ENCODE measurements around the gene COMP.

The COMP gene

DNA sequence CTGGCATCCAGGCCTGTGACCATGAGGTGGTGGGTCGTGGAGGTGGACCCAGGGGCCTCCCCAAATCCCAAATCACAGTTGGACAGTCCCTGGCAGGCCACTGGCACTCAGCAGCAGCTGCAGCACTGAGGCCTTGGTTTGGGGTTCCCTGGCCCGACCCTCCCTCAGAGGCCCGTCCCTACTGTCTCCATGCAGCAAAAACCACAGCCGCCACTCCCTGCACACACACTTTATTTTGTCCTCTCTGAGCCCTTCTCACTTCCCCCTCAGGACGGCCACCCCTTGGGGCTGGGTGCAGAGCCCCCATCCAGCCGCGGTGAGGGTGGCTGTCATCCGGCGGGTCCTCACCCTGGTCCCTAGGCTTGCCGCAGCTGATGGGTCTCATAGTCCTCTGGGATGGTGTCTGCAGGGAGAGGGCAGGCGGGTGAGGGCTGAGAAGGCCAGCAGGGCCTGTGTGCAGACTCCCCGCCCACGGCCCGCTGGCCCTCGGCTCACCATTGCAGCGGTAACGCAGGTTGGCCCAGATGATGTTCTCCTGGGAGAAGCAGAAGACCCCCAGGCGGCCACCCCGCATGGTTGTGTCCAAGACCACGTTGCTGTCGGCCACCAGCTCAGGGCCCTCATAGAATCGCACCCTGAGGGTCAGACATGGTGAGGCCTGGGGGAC is 8.4 kb downstream of the COMP start:
- no peak for DNase-seq

DNA sequence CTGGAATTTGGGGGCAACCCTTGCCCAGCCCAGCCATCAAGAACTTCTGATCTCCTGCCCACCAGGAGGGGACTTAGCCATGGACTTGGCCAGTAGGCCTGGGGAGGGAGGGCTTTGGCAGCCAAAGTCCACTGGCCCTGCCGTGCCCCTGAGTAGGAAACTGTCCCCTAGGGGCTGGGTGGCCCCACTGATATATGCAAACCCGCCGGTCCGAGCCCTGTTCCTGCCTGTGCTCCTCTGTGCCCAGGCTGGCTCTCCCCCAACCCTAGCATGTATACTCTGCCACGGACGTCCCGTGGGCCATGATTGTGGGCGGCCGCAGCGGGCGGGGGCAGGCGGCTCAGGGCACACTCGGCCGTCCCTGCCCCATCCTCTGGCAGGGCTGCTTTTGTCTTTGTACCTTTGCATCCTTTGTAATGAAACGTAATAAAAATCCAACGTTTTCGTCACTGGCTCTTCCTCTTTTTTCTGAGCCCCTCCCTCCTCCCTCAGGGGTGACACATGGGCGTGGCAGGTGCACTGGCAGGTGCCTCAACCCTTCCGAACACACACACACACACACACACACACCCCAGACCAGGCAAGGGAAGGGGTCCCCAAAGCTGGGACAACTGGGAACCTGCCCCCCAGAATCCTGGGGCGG is 9.1 kb downstream of the COMP start:
- DNase-seq: no peak

DNA sequence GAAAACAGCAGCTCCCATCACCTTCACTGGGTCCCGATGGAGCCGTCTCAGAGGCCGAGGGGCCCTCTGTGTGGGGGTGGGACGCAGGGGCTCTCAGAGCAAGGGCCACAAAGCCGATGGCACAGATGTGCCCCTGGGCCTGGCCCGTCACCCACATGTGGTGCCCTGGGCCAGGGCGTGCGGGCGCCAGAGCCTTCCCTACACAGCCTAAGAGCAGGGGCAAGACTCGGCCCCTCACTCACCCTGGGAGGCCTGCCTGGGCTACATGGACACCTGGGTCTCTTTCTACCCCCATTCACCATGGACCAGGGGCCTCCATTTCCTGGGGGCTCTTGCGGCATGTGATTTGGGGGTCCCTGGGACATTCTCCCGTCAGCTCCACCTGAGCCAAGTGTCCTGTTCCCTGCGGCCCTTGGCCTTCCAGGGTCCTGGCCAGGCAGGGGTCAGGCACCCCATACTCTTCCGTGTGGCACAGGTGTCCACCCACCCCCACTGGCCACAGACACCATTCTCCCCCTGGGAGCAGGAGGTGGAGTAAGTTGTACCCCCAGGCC is 10.0 kb downstream of the COMP start:
- DNase-seq: no peak

DNA sequence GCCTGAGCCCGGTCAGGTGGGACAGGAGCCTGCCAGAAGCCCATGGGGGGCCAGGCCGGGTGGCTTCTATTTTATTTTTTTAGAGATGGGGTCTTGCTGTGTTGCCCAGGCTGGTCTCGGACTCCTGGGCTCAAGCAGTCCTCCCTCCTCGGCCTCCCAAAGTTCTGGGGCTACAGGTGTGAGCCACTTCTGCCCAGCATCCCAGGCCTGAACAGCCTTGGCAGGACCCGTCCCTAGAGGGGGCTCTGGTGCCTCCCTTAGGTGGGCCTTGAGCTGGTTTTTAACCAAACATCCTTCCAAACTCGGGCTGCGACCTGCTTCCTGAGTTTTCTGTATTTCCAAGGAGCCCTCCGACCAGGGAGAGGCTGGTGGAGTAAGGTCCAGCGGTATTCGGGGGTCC is 10.5 kb downstream of the COMP start:
- DNase-seq: no peak

DNA sequence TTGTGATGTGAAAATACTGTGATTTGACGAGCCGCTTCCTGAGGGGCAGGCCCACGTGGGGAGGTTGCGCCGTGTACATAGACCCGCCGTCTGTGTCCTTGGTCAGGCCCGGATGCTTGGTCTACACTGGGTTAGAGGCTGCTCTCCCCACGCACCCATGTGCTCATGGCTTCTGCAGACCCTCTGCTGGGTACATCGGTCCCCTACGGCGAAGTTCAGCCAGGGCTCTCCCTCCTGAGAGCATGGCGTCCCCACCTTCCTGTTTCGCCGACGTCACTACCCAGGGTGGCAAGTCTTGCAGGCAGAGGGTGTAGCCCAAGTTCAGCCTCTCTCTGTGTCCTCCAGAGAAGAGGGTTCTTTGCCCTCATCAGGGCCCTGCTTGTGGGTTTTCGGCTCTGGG is 11.0 kb downstream of the COMP start:
- DNase-seq: no peak

DNA sequence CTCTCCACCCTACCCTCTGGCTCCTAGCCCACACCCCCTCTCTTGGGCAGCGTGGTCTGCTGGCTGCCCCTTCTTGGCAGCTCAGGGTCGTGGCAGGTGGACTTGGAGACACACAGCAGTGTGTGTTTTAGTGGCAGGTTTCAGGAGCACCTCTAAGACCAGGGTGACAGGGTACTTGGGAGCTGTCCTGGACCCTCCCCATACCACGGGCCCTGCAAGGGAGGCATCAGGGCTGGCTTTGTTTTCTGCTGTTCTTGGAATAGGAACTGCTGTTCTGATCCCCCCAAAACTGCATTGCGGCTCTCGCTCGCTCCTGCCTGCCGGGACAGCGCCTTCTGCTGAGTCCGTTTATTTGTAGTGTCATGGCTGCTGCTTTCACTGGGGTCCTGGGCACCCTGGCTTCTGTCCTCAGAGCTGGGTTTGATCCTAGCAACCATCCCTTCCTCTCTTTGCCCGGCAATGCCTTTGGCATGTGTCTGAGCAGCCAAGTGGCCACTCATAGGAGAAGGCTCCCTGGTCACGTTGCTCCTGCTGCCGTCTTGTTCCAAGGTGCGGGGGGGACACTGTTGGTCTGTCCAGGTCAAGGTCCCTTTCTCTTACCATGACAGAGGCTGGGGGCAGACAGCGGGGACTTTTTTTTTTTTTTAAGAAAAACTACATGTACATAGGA is 12.1 kb downstream of the COMP start:
- no peak for DNase-seq

DNA sequence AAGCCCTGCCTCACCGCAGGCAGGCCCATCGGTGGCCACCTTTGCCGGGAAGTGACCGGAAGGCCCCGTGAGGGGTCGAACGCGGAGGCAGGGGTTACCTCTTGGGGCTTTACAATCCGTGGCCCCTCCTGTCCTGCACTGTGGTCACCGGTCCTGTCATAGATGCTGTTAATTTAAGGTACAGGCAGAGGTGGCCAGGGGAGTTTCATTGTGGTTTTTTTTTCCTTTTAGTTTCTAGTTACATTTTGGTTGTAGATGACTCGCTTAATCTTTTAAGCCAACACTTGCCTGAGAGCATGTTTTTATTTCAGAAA is 13.1 kb downstream of the COMP start:
- no peak for DNase-seq

DNA sequence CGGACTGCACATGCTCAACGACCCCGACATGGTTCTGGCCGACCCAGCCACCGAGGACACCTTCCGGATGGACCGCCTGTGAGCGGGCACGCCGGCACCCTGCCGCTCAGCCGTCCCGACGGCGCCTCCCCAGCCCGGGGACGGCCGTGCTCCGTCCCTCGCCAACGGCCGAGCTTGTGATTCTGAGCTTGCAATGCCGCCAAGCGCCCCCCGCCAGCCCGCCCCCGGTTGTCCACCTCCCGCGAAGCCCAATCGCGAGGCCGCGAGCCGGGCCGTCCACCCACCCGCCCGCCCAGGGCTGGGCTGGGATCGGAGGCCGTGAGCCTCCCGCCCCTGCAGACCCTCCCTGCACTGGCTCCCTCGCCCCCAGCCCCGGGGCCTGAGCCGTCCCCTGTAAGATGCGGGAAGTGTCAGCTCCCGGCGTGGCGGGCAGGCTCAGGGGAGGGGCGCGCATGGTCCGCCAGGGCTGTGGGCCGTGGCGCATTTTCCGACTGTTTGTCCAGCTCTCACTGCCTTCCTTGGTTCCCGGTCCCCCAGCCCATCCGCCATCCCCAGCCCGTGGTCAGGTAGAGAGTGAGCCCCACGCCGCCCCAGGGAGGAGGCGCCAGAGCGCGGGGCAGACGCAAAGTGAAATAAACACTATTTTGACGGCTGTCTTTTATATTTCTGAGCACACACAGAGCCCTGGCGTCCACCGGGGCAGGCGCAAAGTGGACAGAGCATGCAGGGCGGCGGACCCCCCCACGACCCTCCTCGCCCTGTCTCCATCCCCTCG is 13.6 kb downstream of the COMP start:
- DNase-seq: no peak

DNA sequence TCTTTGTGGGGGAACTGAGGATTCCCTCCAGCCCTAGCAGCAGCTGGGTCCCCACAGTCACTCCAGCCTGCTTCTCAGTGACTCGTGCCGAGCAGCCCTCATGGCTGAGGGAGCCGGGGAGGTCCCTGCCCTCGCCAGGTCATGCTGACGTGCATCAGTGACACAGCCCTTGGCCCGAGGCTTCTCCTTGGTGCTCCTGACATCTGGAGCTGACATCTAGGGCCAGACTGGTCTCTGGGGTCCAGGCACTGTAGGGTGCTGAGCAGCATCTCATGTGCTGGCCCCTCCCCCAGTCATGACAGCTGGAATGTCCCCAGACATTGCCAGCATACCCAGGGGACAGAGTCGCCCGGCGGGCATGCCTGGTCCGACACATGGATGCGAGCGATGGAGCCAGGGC is 14.4 kb downstream of the COMP start:
- no peak for DNase-seq

DNA sequence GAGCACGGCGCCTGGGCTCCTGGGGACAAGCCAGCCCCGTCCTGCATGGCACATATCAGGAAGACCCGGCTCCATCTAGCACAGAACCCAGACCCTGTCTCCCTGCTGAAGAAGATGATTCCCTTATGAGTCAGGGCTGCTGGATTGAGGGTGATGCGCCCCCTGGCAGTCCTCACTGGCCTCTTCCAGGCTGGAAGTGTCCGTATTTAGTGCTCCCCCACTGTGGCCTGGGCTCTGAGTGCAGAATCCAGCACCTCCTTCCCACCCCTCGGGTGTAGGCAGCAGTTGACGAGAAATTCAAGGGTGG is 14.9 kb downstream of the COMP start:
- DNase-seq: no peak

DNA sequence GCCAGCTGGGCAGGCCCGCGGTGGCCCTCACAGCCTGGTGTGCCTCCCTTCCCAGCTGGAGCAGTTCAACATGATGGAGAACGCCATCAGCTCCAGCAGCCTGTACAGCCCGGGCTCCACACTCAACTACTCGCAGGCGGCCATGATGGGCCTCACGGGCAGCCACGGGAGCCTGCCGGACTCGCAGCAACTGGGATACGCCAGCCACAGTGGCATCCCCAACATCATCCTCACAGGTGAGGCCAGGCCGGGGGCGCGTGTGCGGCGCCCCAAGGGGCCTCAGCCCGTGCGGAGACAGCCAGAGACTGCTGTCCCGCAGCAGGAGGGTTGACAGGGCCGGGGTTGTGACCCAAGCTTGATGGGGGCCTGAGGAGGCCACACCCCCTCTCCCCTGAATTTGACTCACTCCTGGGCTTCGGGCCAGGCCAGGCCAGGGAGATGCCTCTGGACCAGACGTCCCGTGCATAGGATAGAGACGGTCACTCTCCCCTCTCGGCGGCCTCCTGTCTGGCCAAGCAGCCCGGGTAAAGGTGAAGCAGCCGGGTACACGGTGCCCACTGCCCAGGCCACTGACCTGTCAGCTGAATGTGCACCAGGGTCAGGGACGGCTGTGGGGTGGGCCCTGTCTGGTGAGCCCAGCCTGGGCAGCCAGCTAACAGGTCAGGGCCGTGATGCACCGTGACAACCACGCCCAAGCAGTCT is 15.4 kb downstream of the COMP start:
- no peak for DNase-seq

DNA sequence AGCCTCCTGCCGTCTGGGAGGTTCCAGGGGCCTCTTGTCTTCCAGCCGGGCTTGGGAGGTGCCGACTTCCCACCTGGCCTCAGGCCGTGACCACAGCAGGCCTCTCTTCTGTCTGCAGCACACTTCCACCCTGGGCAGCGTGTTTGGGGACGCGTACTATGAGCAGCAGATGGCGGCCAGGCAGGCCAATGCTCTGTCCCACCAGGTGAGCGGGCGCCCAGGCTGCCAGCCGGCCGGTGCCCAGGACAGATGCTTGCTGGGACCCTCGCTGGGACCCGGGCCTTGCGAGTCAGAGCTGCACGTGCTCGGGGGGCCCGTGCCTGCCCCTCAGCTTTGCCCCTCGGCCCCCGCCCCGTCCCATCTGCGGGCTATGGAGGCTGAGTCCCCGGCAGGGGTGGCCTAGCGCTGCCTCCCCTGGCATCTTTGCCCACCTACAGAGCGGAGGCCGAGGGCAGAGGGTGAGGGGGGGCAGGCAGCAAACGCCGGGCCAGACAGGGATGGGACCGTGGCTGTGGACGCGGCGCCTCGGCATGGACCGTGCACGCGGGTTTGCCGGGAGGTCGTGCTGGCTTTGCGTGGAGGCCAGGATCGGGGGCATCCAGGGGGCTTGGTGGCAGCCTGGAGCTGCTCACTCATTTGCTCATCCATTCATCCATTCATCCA is 16.2 kb downstream of the COMP start:
- no peak for DNase-seq

DNA sequence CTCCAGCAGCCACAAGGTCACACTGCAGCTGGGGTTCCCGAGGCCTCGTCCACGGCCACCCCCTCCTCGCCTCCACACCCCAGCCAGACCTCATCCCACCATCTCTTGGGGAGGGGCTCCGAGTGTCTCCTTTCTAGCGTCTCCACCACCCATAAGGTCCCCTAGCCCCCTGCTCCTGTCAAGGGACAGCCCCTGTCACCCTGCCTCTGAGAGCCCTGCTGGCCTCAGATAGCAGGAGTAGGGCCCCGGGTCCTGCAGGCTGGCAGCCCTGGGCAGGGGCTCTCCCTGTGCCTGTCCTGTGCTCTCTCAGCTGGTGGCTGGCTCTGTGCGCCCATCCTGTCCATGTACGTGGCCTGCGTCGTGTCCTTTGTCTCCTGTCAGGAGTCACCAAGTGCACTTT is 17.0 kb downstream of the COMP start:
- DNase-seq: no peak

DNA sequence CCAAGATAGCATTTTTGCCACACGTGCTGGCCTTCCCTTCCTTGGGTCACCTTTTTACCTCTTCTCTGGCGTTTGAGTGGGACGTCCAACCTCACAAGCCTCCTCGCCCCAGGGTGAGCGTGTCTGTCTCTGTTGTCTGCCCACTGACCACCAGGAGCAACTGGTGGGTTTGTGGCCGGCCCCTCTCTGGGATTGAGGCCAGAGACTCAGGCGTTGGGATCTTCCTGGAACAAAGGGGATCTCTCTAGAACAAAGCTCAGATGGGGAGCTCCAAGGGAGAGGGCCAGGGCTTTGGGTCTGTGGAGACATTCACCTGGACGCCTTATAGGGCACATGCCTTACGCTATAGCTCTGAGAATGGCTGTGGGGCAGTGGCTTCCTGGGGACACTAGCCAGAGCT is 17.4 kb downstream of the COMP start:
- no peak for DNase-seq

DNA sequence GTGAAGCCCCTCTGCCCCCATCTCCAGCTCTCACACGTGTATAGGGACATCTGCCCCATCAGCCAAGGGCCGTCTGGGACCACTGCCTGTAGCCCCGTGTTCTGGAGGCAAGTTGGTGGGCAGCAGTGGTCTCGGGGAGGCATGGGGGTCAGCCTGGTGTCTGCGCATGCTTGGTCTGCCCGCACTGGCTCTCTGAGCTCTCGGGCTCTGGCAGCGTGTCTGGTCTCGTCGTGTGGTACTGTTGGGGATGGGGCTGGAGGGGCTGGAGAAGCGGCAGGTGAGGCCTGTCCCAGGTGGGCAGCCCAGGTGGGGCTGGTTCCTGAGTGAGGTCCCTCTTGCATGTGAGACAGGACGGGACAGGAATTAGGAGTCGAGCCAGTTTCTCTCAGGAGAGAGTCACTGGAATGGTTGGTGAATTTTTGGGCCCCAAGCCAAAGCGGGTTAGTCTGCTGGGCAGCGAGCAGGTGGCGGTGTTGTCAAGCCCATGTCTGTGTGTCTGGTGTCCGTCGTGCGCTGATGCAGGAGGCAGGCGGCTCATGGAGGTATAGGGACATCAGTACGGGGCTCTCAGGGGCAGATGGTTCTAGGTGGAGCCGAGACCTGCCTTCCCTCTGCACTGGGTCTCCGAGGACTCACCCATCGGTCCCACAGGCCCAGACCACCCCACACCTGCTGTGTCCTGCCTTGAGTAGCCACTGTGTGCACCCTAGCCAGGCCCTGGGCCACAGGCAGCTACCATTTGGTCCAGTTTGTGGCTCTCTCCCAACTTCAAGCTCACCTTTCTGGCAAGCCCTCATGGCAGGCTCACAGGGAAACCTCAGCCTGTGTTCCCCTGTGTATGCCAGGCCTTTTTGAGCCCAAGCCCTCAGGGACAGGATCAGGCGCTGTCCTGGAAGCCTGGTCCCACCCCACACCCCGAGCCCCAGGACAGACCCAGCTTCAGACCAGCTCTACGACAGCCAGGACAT is 18.2 kb downstream of the COMP start:
- DNase-seq: no peak

DNA sequence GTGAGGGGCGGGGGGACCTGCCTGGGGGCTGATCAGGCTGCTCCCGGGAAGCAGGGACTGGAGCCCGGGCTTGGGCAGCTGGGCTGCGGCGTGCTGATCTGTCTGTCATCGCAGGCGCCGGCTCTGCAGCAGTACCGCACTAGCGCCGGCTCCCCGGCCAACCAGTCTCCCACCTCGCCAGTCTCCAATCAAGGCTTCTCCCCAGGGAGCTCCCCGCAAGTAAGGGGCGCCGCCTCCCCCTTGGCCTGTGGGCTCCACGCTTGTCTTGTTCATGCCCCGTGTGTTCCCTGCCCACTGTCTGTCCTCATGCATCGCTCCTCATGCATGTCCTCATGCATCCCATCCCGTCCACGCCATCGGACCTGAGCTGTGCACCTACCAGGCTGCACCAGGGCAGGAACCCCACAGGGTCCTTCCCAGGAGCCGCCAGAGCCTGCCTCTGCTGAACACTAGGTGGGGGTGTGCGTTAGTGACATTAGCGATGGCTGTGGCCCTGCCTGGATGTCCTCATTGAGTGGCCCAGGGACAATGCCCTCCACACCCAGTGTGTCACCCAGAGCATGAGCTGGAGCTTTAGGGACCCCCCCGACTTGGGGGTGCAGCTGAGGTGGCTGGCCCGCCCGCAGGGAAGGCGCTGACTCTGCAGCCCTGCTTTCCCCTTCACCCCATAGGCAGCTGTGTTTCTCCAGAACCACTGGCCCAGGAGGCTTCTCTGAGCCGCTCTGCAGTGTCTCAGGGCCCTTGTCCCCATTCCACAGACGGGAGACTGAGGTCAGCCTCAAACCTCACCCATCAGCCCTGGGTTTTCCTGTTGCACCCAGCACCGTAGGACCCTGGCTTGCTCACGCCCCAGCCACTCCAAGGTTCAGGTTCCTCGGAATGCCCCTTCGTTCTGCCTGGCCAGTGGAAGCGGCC is 19.5 kb downstream of the COMP start:
- no peak for DNase-seq

DNA sequence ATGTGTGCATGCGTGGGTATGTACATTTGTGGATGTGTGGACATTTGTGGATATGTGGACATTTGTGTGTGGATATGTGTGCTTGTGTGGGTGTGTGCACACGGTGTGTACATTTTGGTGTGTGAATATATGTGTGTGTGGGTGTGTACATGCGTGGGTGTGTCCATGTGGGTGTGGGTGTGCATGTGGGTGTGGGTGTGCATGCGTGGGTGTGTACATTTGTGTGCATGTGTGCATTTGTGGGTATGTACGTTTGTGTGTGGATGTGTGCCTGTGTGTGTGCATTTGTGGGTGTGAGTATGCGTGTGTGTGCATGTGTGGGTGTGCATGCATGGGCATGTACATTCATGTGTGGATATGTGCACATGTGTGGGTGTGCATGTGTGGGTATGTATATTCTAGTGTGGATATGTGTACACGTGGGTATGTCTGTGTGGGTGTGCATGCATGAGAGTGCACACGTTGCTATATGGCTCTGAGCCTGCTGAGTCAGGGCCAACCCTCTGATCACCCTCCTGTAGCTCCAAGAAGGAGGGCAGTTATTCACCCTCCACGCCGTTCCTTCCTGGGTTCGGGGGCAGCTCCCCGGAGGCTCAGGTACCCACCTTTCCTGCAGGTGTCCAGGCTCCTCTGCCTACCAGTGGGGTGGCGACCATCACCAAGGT is 20.3 kb downstream of the COMP start:
- no peak for DNase-seq

DNA sequence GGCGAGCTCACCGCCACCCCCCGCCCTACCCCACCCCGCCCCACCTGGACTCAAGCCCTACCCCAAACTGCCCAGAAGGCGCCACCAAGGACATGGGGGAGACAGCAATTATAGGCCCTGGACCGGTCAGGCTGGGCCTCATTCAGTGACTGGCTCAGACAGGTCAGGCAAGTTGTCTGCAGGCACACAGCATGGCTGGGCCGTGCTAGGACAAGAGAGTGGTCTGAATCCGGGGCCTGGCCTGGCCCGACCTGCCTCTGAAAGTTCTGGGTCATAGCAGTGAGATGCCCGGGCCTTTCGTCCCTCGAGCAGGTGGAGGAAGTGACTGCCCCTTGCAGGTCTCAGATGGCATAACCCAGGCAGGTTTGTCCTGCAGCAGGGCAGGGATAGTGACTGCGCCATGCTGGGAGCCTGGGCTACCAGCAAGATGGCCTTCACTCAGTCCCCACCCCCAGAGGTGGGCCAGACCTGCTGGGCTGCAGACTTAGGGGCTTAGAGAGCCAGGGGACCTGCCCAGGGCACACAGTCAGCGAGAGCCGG is 21.0 kb downstream of the COMP start:
- no peak for DNase-seq
